ENCODE measurements around the gene GPC6.

DNA sequence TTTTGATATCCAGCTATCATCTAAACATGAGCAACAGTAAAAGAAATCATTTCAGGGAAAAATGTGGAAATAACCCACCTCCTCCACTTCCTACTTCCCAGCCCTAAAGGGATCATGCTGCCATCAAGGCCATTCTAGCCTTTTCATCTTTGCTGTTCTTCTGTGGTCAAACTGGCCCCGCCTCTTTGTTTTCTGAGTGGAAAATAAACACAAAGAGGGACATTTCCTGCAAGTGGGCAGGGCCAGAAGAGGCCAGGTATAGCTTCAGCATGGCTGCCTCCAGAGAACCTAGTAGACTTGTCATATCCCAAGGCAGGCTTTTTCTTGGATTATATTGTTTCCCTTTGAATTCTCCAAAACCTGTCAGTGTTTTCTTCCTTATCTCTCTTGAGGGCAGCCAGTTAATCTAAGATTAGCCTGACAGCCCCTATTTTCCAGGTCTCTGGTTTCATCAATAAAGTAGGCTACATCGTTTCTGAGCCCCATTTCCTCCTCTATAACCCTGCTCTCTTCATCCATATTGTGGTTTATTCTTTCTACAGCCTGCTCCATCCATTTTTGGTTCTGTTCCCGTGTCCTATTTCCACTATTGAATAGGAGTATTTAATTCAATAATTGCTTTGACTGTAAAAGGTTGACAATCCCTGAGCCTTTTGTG, 117.6 kb downstream of the GPC6 start:
- TF ChIP-seq, protein P1, sequence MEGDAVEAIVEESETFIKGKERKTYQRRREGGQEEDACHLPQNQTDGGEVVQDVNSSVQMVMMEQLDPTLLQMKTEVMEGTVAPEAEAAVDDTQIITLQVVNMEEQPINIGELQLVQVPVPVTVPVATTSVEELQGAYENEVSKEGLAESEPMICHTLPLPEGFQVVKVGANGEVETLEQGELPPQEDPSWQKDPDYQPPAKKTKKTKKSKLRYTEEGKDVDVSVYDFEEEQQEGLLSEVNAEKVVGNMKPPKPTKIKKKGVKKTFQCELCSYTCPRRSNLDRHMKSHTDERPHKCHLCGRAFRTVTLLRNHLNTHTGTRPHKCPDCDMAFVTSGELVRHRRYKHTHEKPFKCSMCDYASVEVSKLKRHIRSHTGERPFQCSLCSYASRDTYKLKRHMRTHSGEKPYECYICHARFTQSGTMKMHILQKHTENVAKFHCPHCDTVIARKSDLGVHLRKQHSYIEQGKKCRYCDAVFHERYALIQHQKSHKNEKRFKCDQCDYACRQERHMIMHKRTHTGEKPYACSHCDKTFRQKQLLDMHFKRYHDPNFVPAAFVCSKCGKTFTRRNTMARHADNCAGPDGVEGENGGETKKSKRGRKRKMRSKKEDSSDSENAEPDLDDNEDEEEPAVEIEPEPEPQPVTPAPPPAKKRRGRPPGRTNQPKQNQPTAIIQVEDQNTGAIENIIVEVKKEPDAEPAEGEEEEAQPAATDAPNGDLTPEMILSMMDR (IDR thresholded peaks at IDR 0.05; ENCODE audit: low read depth, low read length), result no peak
- TF ChIP-seq POLR2A (IDR thresholded peaks at IDR 0.05; ENCODE audit: extremely low read depth, insufficient read length), result no peak
- TF ChIP-seq, protein P2, sequence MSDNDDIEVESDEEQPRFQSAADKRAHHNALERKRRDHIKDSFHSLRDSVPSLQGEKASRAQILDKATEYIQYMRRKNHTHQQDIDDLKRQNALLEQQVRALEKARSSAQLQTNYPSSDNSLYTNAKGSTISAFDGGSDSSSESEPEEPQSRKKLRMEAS (IDR thresholded peaks at IDR 0.05; ENCODE audit: low read depth, low read length), result no peak
- TF ChIP-seq MYC (IDR thresholded peaks at IDR 0.05; ENCODE audit: low read depth, low read length), result no peak

Measured in NB4 (cell line).